HG02970 (cell line): Measurements from ENCODE around the gene SIRPD.

Experiments used
- ATAC-seq: cut with Tn5 transposase; IDR thresholded peaks from one replicate; pipeline ENCODE4 v1.9.1; 2021; ENCODE audit warnings: mild to moderate bottlenecking, moderate library complexity, moderate number of reproducible peaks; ENCODE audit not compliant: unreplicated experiment, low FRiP score

Gene SIRPD

GRCh38 chr20:1538655-1539054 is 18.9 kb downstream of the SIRPD start:
- no peak for ATAC-seq

- ATAC-seq = no peak
Measured at GRCh38 chr20:1537731-1538058, 19.8 kb downstream of the SIRPD start.

GRCh38 chr20:1536893-1537730 is 20.4 kb downstream of the SIRPD start:
- ATAC-seq = no peak

- ATAC-seq = peak; percentile 88
Measured at GRCh38 chr20:1535420-1536175, 21.9 kb downstream of the SIRPD start.

- ATAC-seq = no peak
Measured at GRCh38 chr20:1534526-1534925, 23.0 kb downstream of the SIRPD start.

- no peak for ATAC-seq
Measured at GRCh38 chr20:1533059-1533458, 24.4 kb downstream of the SIRPD start.

- ATAC-seq = no peak
Measured at GRCh38 chr20:1528811-1529210, 28.7 kb downstream of the SIRPD start.

GRCh38 chr20:1527923-1528322 is 29.6 kb downstream of the SIRPD start:
- ATAC-seq = no peak

GRCh38 chr20:1526896-1527295 is 30.6 kb downstream of the SIRPD start:
- no peak for ATAC-seq

- no peak for ATAC-seq
Measured at GRCh38 chr20:1526310-1526709, 31.2 kb downstream of the SIRPD start.

GRCh38 chr20:1524004-1524403 is 33.5 kb downstream of the SIRPD start:
- ATAC-seq = no peak

- no peak for ATAC-seq
Measured at GRCh38 chr20:1517010-1517409, 40.5 kb downstream of the SIRPD start.

GRCh38 chr20:1513801-1514200 is 43.7 kb downstream of the SIRPD start:
- ATAC-seq = no peak

- no peak for ATAC-seq
Measured at GRCh38 chr20:1509237-1509636, 48.3 kb downstream of the SIRPD start.

- no peak for ATAC-seq
Measured at GRCh38 chr20:1508574-1508973, 48.9 kb downstream of the SIRPD start.

GRCh38 chr20:1507276-1507675 is 50.2 kb downstream of the SIRPD start:
- no peak for ATAC-seq

GRCh38 chr20:1505871-1506270 is 51.6 kb downstream of the SIRPD start:
- ATAC-seq = no peak

- no peak for ATAC-seq
Measured at GRCh38 chr20:1505361-1505760, 52.1 kb downstream of the SIRPD start.

GRCh38 chr20:1503564-1504227 is 53.8 kb downstream of the SIRPD start:
- ATAC-seq = peak; percentile 78

GRCh38 chr20:1500496-1500895 is 57.0 kb downstream of the SIRPD start:
- no peak for ATAC-seq
